MM.1S (cell line): ENCODE results near the gene CABP4.

ENCODE experiments used
- EZH2phosphoT487 ChIP-seq: fragments of 300-600 bp; sonication (generic); IDR thresholded peaks from 2 replicates; pipeline ENCODE4 v1.6.1; 2018; ENCODE audit warnings: antibody characterized with exemption, low read length
- TF ChIP-seq, protein P1 (sequence below): fragments of 300-600 bp; sonication (generic); IDR thresholded peaks from 2 replicates; pipeline ENCODE4 v1.5.1; 2016; ENCODE audit warnings: antibody characterized with exemption, low read length, mixed read lengths

DNA sequence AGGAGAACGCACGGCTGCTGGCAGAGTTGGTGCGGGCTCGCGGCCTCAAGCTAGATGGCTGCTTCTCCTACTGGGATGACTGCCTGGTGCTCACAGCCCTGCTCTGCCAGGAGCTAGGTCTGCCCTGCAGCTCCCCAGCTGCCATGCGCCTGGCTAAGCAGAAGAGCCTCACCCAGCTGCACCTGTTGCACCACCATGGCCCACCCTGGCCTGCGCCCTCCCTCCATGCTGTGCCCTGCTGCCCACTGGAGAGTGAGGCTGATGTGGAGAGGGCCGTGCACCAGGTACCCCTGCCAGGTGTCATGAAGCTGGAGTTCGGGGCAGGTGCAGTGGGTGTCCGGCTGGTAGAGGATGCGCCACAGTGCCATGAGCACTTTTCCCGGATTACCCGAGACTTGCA, 31.7 kb upstream of the CABP4 start:
- TF ChIP-seq, protein P1, sequence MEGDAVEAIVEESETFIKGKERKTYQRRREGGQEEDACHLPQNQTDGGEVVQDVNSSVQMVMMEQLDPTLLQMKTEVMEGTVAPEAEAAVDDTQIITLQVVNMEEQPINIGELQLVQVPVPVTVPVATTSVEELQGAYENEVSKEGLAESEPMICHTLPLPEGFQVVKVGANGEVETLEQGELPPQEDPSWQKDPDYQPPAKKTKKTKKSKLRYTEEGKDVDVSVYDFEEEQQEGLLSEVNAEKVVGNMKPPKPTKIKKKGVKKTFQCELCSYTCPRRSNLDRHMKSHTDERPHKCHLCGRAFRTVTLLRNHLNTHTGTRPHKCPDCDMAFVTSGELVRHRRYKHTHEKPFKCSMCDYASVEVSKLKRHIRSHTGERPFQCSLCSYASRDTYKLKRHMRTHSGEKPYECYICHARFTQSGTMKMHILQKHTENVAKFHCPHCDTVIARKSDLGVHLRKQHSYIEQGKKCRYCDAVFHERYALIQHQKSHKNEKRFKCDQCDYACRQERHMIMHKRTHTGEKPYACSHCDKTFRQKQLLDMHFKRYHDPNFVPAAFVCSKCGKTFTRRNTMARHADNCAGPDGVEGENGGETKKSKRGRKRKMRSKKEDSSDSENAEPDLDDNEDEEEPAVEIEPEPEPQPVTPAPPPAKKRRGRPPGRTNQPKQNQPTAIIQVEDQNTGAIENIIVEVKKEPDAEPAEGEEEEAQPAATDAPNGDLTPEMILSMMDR = no peak
- TF ChIP-seq EZH2phosphoT487 = no peak
